Hematopoietic multipotent progenitor cell treated with erythropoietin and hydrocortisone succinate and interleukin-3 and kit ligand, for 17 days (in vitro differentiated cells): ENCODE data around the gene FRG2B.
"Not testable (repeated sequence)": the region's sequence is repeated elsewhere in the genome, so short reads cannot be mapped to it uniquely, and the experiment has no call there.

Experiments
- DNase-seq: peaks from one replicate; pipeline ENCODE4 v3.0.0-alpha.2; 2015; ENCODE audit warnings: low spot score

FRG2B gene

GRCh38 chr10:133599869-133600268 is 26.7 kb downstream of the FRG2B start:
- not testable (repeated sequence) for DNase-seq

GRCh38 chr10:133592716-133593115 is 33.9 kb downstream of the FRG2B start:
- no peak for DNase-seq

- no peak for DNase-seq
Observed at GRCh38 chr10:133590970-133591359, 35.6 kb downstream of the FRG2B start.

GRCh38 chr10:133590226-133590969 is 36.2 kb downstream of the FRG2B start:
- no peak for DNase-seq

- DNase-seq = not testable (repeated sequence)
Observed at GRCh38 chr10:133577037-133577436, 49.6 kb downstream of the FRG2B start.
